PC-3 (cell line): Measurements from ENCODE around the gene PGP. TPM values are rescaled to one million over a fixed set of nuclear protein-coding genes. Genes with fewer than 3 reads are reported as not detected.

Experiments
- ATAC-seq: fragments of 200-7000 bp; cut with Tn5 transposase; 2 replicates; pipeline ENCODE4 v1.9.1; 2020; ENCODE audit warnings: mild to moderate bottlenecking, moderate library complexity
- BruUV-seq: library from RNA; stranded (reverse); fragments of 400-500 nt; replicated peaks from 2 replicates; lab custom pipeline; 2021; lab: Mats Ljungman, UMichigan
- CTCF ChIA-PET: fragments of 300-600 bp; sonication (Branson Sonifier 250); formaldehyde crosslinking; loops from one replicate; lab custom pipeline; 2022; ENCODE audit warnings: antibody characterized with exemption; lab: Charles Lee
- POLR2A ChIA-PET: fragments of 300-600 bp; sonication (Branson Sonifier 250); formaldehyde crosslinking; loops from one replicate; lab custom pipeline; 2022; ENCODE audit warnings: antibody characterized with exemption; ENCODE audit not compliant: unreplicated experiment; lab: Charles Lee
- DNase-seq: peaks from one replicate; pipeline ENCODE4 v3.0.0-alpha.2; 2015
- H2AFZ ChIP-seq: fragments of 300-600 bp; sonication (generic); 2 replicates; pipeline ENCODE4 v1.6.0; 2016; ENCODE audit warnings: antibody characterized with exemption, low read length
- H3F3A ChIP-seq: fragments of 300-600 bp; sonication (generic); one replicate; pipeline ENCODE4 v1.6.0; 2017; ENCODE audit warnings: antibody characterized with exemption, low read length, control low read depth, mild to moderate bottlenecking; ENCODE audit not compliant: unreplicated experiment
- H3K27ac ChIP-seq: fragments of 300-600 bp; sonication (generic); 2 replicates; pipeline ENCODE4 v1.5.1; 2016; ENCODE audit warnings: mild to moderate bottlenecking, low read length
- H3K27me3 ChIP-seq: fragments of 300-600 bp; sonication (generic); 2 replicates; pipeline ENCODE4 v1.6.1; 2016; ENCODE audit warnings: low read length, mixed read lengths
- H3K36me3 ChIP-seq: fragments of 300-600 bp; sonication (generic); 2 replicates; pipeline ENCODE4 v1.6.1; 2016; ENCODE audit warnings: low read depth, mixed run types, low read length, mixed read lengths
- H3K4me1 ChIP-seq: fragments of 300-600 bp; sonication (generic); 2 replicates; pipeline ENCODE4 v1.5.1; 2016; ENCODE audit warnings: low read length; ENCODE audit not compliant: insufficient read depth
- H3K4me2 ChIP-seq: fragments of 300-600 bp; sonication (generic); 2 replicates; pipeline ENCODE4 v1.6.0; 2016; ENCODE audit warnings: low read length
- H3K4me3 ChIP-seq: fragments of 300-600 bp; sonication (generic); 2 replicates; pipeline ENCODE4 v1.5.1; 2016; ENCODE audit warnings: mild to moderate bottlenecking, low read length, mixed read lengths
- H3K79me2 ChIP-seq: fragments of 300-600 bp; sonication (generic); 2 replicates; pipeline ENCODE4 v1.6.1; 2017; ENCODE audit warnings: low read length, mixed read lengths
- H3K9ac ChIP-seq: fragments of 300-600 bp; sonication (generic); 2 replicates; pipeline ENCODE4 v1.6.0; 2016; ENCODE audit warnings: mild to moderate bottlenecking, low read length
- H3K9me2 ChIP-seq: fragments of 300-600 bp; sonication (generic); replicated peaks from 2 replicates; pipeline ENCODE4 v1.6.1; 2016; ENCODE audit warnings: mixed run types, low read length, mixed read lengths
- H3K9me3 ChIP-seq: fragments of 300-600 bp; sonication (generic); 2 replicates; pipeline ENCODE4 v1.6.1; 2016; ENCODE audit warnings: low read length, mixed read lengths
- H4K20me1 ChIP-seq: fragments of 300-600 bp; sonication (generic); 2 replicates; pipeline ENCODE4 v1.6.1; 2016; ENCODE audit warnings: low read length, mixed read lengths
- EZH2 ChIP-seq: fragments of 300-600 bp; sonication (generic); IDR thresholded peaks from one replicate; pipeline ENCODE4 v1.6.1; 2017; ENCODE audit warnings: antibody characterized with exemption, mild to moderate bottlenecking, low read length; ENCODE audit not compliant: unreplicated experiment
- EZH2phosphoT487 ChIP-seq: fragments of 300-600 bp; sonication (generic); IDR thresholded peaks from 2 replicates; pipeline ENCODE4 v1.6.1; 2018; ENCODE audit warnings: mild to moderate bottlenecking, antibody characterized with exemption, low read length, borderline replicate concordance
- intact Hi-C: fragments of 100-400 bp; cut with micrococcal nuclease; formaldehyde crosslinking; loops from 2 replicates; pipeline ENCODE4 v1.9.0; 2023
- total RNA-seq: library from RNA; depleted of rRNA; stranded (reverse); fragments of >200 nt; gene quantifications from 2 replicates; pipeline ENCODE4 v1.2.3, GENCODE V29; 2014
- TF ChIP-seq, protein P1 (sequence below): fragments of 300-600 bp; sonication (generic); conservative IDR thresholded peaks from 2 replicates; pipeline ENCODE4 v1.5.1; 2017; ENCODE audit warnings: antibody characterized with exemption, low read depth, mild to moderate bottlenecking, low read length

Gene PGP
- total RNA-seq, 1 experiment from 2014 or later: 46.0 TPM

DNA sequence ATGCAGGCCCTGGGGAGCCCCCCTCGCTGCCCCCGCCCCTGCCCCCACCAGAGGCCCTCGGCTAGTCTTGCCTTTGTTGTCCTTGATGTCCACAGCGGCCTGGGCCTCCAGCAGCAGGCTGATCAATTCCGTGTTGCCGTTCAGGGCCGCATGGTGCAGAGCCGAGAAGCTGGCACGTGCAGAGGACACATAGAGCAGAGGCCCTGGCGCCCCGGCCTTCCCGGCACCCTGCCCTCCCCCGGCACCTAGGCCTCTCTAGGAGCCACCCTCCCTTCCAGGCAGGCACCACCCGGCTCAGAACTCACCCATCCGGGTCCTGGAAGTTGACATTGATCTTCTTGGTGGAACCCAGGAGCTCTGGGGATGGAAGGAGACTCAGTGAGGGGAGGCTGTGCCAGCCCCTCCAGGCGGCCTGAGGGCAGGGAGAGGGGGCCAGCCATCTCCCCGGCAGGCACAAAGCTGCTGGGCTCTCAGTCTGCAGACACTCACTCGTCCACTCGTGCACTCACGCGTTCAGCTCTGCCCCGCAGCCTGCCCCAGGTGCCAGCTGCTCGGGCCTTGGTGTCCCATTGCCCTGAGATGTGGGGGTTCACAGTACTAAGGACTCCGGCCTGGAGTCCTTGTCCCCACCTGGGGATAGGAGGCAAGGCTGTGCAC is 24.5 kb downstream of the PGP start:
- ATAC-seq: no peak
- ChIA-PET POLR2A (no interaction called here), CTCF (no interaction called here)
- TF ChIP-seq EZH2 (no peak), EZH2phosphoT487 (no peak)
- TF ChIP-seq, protein P1, sequence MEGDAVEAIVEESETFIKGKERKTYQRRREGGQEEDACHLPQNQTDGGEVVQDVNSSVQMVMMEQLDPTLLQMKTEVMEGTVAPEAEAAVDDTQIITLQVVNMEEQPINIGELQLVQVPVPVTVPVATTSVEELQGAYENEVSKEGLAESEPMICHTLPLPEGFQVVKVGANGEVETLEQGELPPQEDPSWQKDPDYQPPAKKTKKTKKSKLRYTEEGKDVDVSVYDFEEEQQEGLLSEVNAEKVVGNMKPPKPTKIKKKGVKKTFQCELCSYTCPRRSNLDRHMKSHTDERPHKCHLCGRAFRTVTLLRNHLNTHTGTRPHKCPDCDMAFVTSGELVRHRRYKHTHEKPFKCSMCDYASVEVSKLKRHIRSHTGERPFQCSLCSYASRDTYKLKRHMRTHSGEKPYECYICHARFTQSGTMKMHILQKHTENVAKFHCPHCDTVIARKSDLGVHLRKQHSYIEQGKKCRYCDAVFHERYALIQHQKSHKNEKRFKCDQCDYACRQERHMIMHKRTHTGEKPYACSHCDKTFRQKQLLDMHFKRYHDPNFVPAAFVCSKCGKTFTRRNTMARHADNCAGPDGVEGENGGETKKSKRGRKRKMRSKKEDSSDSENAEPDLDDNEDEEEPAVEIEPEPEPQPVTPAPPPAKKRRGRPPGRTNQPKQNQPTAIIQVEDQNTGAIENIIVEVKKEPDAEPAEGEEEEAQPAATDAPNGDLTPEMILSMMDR: no peak
- H2AFZ ChIP-seq: no peak overlapping the region
- no peaks in the 10 kb centered on the region for H3K27me3 ChIP-seq
- no peaks in the 10 kb centered on the region for H3K36me3 ChIP-seq
- no peak for DNase-seq
- H3F3A ChIP-seq: no peaks in the 10 kb centered on the region
- no peaks in the 10 kb centered on the region for H3K9me2 ChIP-seq
- no peak overlapping the region for H3K9ac ChIP-seq
- no peaks in the 10 kb centered on the region for H3K9me3 ChIP-seq
- intact Hi-C loops: no loop called here
- BruUV-seq: no TSS peak
- H3K27ac ChIP-seq: no peak overlapping the region
- H3K4me1 ChIP-seq: peaks cover 5% of the 10 kb centered on the region; the same call in 1 of the 2 replicates
- no peak overlapping the region for H3K4me2 ChIP-seq
- H3K4me3 ChIP-seq: no peak overlapping the region
- no peaks in the 10 kb centered on the region for H4K20me1 ChIP-seq
- no peaks in the 10 kb centered on the region for H3K79me2 ChIP-seq

- H3K9me2 ChIP-seq: no peaks in the 10 kb centered on the region
- no peak for DNase-seq
- ChIA-PET CTCF (no interaction called here), POLR2A (no interaction called here)
- no peak overlapping the region for H2AFZ ChIP-seq
- no peak overlapping the region for H3K9ac ChIP-seq
- no TSS peak for BruUV-seq
- TF ChIP-seq EZH2 (no peak), EZH2phosphoT487 (no peak)
- TF ChIP-seq, protein P1: no peak
- intact Hi-C loops: no loop called here
- H3K27ac ChIP-seq: no peak overlapping the region
- ATAC-seq: no peak
- H3K79me2 ChIP-seq: no peaks in the 10 kb centered on the region
- no peaks in the 10 kb centered on the region for H3K9me3 ChIP-seq
- no peak overlapping the region for H3K4me3 ChIP-seq
- no peaks in the 10 kb centered on the region for H3F3A ChIP-seq
- H3K4me1 ChIP-seq: no peaks in the 10 kb centered on the region
- H3K4me2 ChIP-seq: no peak overlapping the region
- no peaks in the 10 kb centered on the region for H3K27me3 ChIP-seq
- H3K36me3 ChIP-seq: no peaks in the 10 kb centered on the region
- no peaks in the 10 kb centered on the region for H4K20me1 ChIP-seq
Observed at GRCh38 chr16:2189252-2189893, 25.3 kb downstream of the PGP start.

DNA sequence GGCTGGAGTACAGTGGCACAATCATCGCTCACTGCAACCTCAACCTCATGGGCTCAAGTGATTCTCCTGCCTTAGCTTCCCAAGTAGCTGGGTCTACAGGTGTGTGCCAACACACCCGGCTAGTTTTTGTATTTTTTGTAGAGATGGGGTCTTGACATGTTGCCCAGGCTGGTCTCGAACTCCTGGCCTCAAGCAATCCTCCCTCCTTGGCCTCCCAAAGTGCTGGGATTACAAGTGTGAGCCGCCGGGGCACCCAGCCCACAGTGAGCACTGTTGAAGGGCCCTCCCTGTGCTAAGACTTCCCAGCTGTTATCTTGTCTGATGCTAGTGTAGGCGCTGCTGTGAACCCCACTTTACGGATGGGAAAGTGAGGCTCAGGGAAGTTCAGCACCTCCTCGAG is 26.2 kb downstream of the PGP start:
- Histone ChIP-seq H3K4me2 (no peak overlapping the region), H3K9ac (no peak overlapping the region), H3K36me3 (no peaks in the 10 kb centered on the region), H3K27me3 (no peaks in the 10 kb centered on the region), H3K4me3 (no peak overlapping the region), H3K4me1 (no peaks in the 10 kb centered on the region), H3K9me3 (no peaks in the 10 kb centered on the region), H3K27ac (no peak overlapping the region), H3K79me2 (no peaks in the 10 kb centered on the region), H3F3A (no peaks in the 10 kb centered on the region), H2AFZ (no peak overlapping the region), H3K9me2 (no peaks in the 10 kb centered on the region), H4K20me1 (no peaks in the 10 kb centered on the region)
- ChIA-PET CTCF (no interaction called here), POLR2A (no interaction called here)
- TF ChIP-seq EZH2 (no peak), EZH2phosphoT487 (no peak)
- TF ChIP-seq, protein P1: no peak
- intact Hi-C loops: no loop called here
- ATAC-seq (no peak), DNase-seq (no peak)
- no TSS peak for BruUV-seq
